HCT116 (cell line): Measurements from ENCODE around the gene ANKS4B. TPM values are rescaled to one million over a fixed set of nuclear protein-coding genes. Genes with fewer than 3 reads are reported as not detected.

Source experiments
- ATAC-seq: fragments of 200-7000 bp; cut with Tn5 transposase; 2 replicates; pipeline ENCODE4 v1.9.1; 2020; ENCODE audit warnings: mild to moderate bottlenecking, moderate library complexity
- BruUV-seq: library from RNA; stranded (reverse); fragments of 400-500 nt; replicated peaks from 2 replicates; lab custom pipeline; 2021; lab: Mats Ljungman, UMichigan
- CTCF ChIA-PET: fragments of 300-600 bp; sonication (Branson Sonifier 250); formaldehyde crosslinking; loops from one replicate; lab custom pipeline; 2021; ENCODE audit warnings: antibody characterized with exemption; lab: Charles Lee
- POLR2A ChIA-PET: fragments of 300-600, 350-600 bp; sonication (Branson Sonifier 250); formaldehyde crosslinking; loops from one replicate; lab custom pipeline; 2021; ENCODE audit warnings: antibody characterized with exemption; lab: Charles Lee
- RAD21 ChIA-PET, 2 experiments: fragments of 300-600 bp; sonication (Branson Sonifier 250); formaldehyde crosslinking; loops; one replicate each; lab custom pipeline; 2023; ENCODE audit warnings: low total read pairs in 2 of 2; ENCODE audit not compliant: uncharacterized antibody in 2 of 2, unreplicated experiment in 2 of 2, low non-redundant PET in 1 of 2; lab: Charles Lee
- DNase-seq: peaks from one replicate; pipeline ENCODE4 v3.0.0-alpha.2; 2010; ENCODE audit warnings: low read depth, low spot score
- H2AFZ ChIP-seq: fragments of 200-600 bp; shearing (Covaris generic), sonication (generic); 2 replicates; pipeline ENCODE4 v1.6.1; 2017; ENCODE audit warnings: low read depth, mixed run types, mixed read lengths, antibody characterized with exemption, low read length; ENCODE audit not compliant: poor library complexity, severe bottlenecking
- H3K27ac ChIP-seq: 2 replicates; pipeline ENCODE4 v1.5.1; 2012; ENCODE audit warnings: low read depth, low read length
- H3K27me3 ChIP-seq: fragments of 200-600 bp; sonication (generic); 2 replicates; pipeline ENCODE4 v1.6.1; 2016; ENCODE audit warnings: mixed run types, low read length, mixed read lengths; ENCODE audit not compliant: insufficient read depth
- H3K36me3 ChIP-seq, 2 experiments: fragments of 200-500 bp in 1 of 2; fragments of 200-600 bp in 1 of 2; sonication (Bioruptor generic) in 1 of 2; sonication (generic) in 1 of 2; 2 replicates each; pipeline versions ENCODE4 v1.5.1 to v1.6.1; 2014 to 2016; ENCODE audit warnings: low read length in 2 of 2, inconsistent platforms in 1 of 2, mixed read lengths in 1 of 2, mixed run types in 1 of 2; ENCODE audit not compliant: insufficient read depth in 2 of 2, control insufficient read depth in 1 of 2
- H3K4me1 ChIP-seq, 2 experiments: fragments of 200-600 bp in 1 of 2; sonication (generic) in 1 of 2; 2 replicates each; pipeline versions ENCODE4 v1.5.1 to v1.6.1; 2012 to 2017; ENCODE audit warnings: low read length in 2 of 2, inconsistent platforms in 1 of 2, mild to moderate bottlenecking in 1 of 2, mixed read lengths in 1 of 2, mixed run types in 1 of 2, moderate library complexity in 1 of 2; ENCODE audit not compliant: insufficient read depth in 2 of 2, control insufficient read depth in 1 of 2
- H3K4me2 ChIP-seq: fragments of 200-600 bp; sonication (generic); 2 replicates; pipeline ENCODE4 v1.6.1; 2017; ENCODE audit warnings: mixed run types, low read length, mixed read lengths
- H3K4me3 ChIP-seq, 2 experiments: fragments of 200-600 bp in 1 of 2; sonication (generic) in 1 of 2; replicated peaks in 1 of 2; 2 replicates each; pipeline ENCODE4 v1.5.1; 2011 to 2016; ENCODE audit warnings: low read length in 2 of 2, control low read depth in 1 of 2, low read depth in 1 of 2, mild to moderate bottlenecking in 1 of 2, mixed read lengths in 1 of 2, mixed run types in 1 of 2
- H3K79me2 ChIP-seq: fragments of 200-600 bp; sonication (generic); 2 replicates; pipeline ENCODE4 v1.6.1; 2017; ENCODE audit warnings: mild to moderate bottlenecking, mixed run types, low read length, moderate library complexity, mixed read lengths; ENCODE audit not compliant: insufficient read depth
- H3K9ac ChIP-seq: fragments of 200-600 bp; sonication (generic); 2 replicates; pipeline ENCODE4 v1.6.1; 2016; ENCODE audit warnings: low read length, mixed read lengths
- H3K9me2 ChIP-seq: fragments of 200-600 bp; sonication (generic), shearing (Covaris generic); 2 replicates; pipeline ENCODE4 v1.6.1; 2017; ENCODE audit warnings: mixed run types, mild to moderate bottlenecking, moderate library complexity; ENCODE audit not compliant: insufficient read depth
- H3K9me3 ChIP-seq, 2 experiments: fragments of 200-500 bp in 1 of 2; fragments of 200-600 bp in 1 of 2; sonication (Bioruptor generic) in 1 of 2; sonication (generic) in 1 of 2; 2 replicates each; pipeline ENCODE4 v1.6.1; 2014 to 2017; ENCODE audit warnings: low read length in 2 of 2, mixed read lengths in 2 of 2, inconsistent platforms in 1 of 2, low read depth in 1 of 2, mild to moderate bottlenecking in 1 of 2, mixed run types in 1 of 2, moderate library complexity in 1 of 2; ENCODE audit not compliant: control insufficient read depth in 1 of 2, insufficient read depth in 1 of 2
- H4K20me1 ChIP-seq: fragments of 200-600 bp; sonication (generic), shearing (Covaris generic); 2 replicates; pipeline ENCODE4 v1.6.1; 2017; ENCODE audit warnings: mixed run types, mild to moderate bottlenecking, moderate library complexity; ENCODE audit not compliant: insufficient read depth
- ATF3 ChIP-seq: IDR thresholded peaks from 2 replicates; pipeline ENCODE4 v1.6.1; 2012
- CBX3 ChIP-seq: IDR thresholded peaks from 2 replicates; pipeline ENCODE4 v1.6.1; 2012; ENCODE audit warnings: low read depth
- CTCF ChIP-seq, 3 experiments: fragments of 200-600 bp in 1 of 3; sonication (generic) in 1 of 3; IDR thresholded peaks in 2 of 3; conservative IDR thresholded peaks in 1 of 3; 2 replicates each; pipeline ENCODE4 v1.5.1; 2012 to 2017; ENCODE audit warnings: low read depth in 2 of 3, low read length in 2 of 3, antibody characterized with exemption in 1 of 3, borderline replicate concordance in 1 of 3, control low read depth in 1 of 3, mild to moderate bottlenecking in 1 of 3, mixed read lengths in 1 of 3, mixed run types in 1 of 3, moderate library complexity in 1 of 3; ENCODE audit not compliant: insufficient read depth in 1 of 3
- ELF1 ChIP-seq: IDR thresholded peaks from 2 replicates; pipeline ENCODE4 v1.6.1; 2012; ENCODE audit warnings: low read depth, borderline replicate concordance
- EZH2phosphoT487 ChIP-seq: fragments of 200-600 bp; IDR thresholded peaks from 2 replicates; pipeline ENCODE4 v1.6.1; 2018; ENCODE audit warnings: antibody characterized with exemption, borderline replicate concordance
- POLR2A ChIP-seq: IDR thresholded peaks from 2 replicates; pipeline ENCODE4 v1.7.0; 2011; ENCODE audit warnings: borderline replicate concordance; ENCODE audit not compliant: insufficient read depth, insufficient read length; ENCODE audit errors: extremely low read depth
- POLR2AphosphoS5 ChIP-seq: IDR thresholded peaks from 2 replicates; pipeline ENCODE4 v1.6.1; 2011; ENCODE audit warnings: mild to moderate bottlenecking, low read depth, low read length, moderate library complexity
- RAD21 ChIP-seq: IDR thresholded peaks from 2 replicates; pipeline ENCODE4 v1.6.1; 2012; ENCODE audit warnings: low read depth, mild to moderate bottlenecking
- SIN3A ChIP-seq: IDR thresholded peaks from 2 replicates; pipeline ENCODE4 v1.6.1; 2012; ENCODE audit warnings: low read depth
- SP1 ChIP-seq: IDR thresholded peaks from 2 replicates; pipeline ENCODE4 v1.6.1; 2012; ENCODE audit warnings: low read depth
- SRF ChIP-seq: IDR thresholded peaks from 2 replicates; pipeline ENCODE4 v1.6.1; 2012; ENCODE audit warnings: low read depth
- TCF7L2 ChIP-seq: IDR thresholded peaks from 2 replicates; pipeline ENCODE4 v1.7.0; 2011; ENCODE audit warnings: borderline replicate concordance, inconsistent platforms; ENCODE audit not compliant: insufficient read depth, insufficient read length; ENCODE audit errors: extremely low read depth
- YY1 ChIP-seq: IDR thresholded peaks from 2 replicates; pipeline ENCODE4 v1.6.1; 2011; ENCODE audit warnings: low read length, low read depth, moderate library complexity, mild to moderate bottlenecking; ENCODE audit not compliant: insufficient replicate concordance; ENCODE audit errors: extremely low read depth
- ZFX ChIP-seq: fragments of 450-650 bp; IDR thresholded peaks from 2 replicates; pipeline ENCODE4 v1.6.1; 2017
- ZNF274 ChIP-seq: fragments of 200-500 bp; sonication (Bioruptor generic); IDR thresholded peaks from 2 replicates; pipeline ENCODE4 v1.6.1; 2014; ENCODE audit warnings: mild to moderate bottlenecking, low read depth, low read length, inconsistent platforms
- intact Hi-C: fragments of 100-400 bp; cut with micrococcal nuclease; formaldehyde crosslinking; loops from 2 replicates; pipeline ENCODE4 v1.10.0; 2022
- total RNA-seq: library from RNA; stranded (reverse); gene quantifications from one replicate; pipeline ENCODE4 v1.2.1, GENCODE V29; 2021; ENCODE audit not compliant: unreplicated experiment
- TF ChIP-seq, protein P1 (sequence below): IDR thresholded peaks from 2 replicates; pipeline ENCODE4 v1.6.1; 2012
- TF ChIP-seq, protein P2 (sequence below): IDR thresholded peaks from 2 replicates; pipeline ENCODE4 v1.6.1; 2012; ENCODE audit warnings: low read depth
- TF ChIP-seq, protein P3 (sequence below): IDR thresholded peaks from 2 replicates; pipeline ENCODE4 v1.6.1; 2011; ENCODE audit warnings: mild to moderate bottlenecking, low read length, moderate library complexity; ENCODE audit not compliant: insufficient replicate concordance; ENCODE audit errors: extremely low read depth

Gene ANKS4B
- total RNA-seq, 1 experiment from 2014 or later, result not detected

GRCh38 chr16:21223787-21224186, 9.7 kb upstream of the ANKS4B start (continued):
- no peak for TF ChIP-seq SP1
- TF ChIP-seq, protein P1, sequence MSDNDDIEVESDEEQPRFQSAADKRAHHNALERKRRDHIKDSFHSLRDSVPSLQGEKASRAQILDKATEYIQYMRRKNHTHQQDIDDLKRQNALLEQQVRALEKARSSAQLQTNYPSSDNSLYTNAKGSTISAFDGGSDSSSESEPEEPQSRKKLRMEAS, result no peak

DNA sequence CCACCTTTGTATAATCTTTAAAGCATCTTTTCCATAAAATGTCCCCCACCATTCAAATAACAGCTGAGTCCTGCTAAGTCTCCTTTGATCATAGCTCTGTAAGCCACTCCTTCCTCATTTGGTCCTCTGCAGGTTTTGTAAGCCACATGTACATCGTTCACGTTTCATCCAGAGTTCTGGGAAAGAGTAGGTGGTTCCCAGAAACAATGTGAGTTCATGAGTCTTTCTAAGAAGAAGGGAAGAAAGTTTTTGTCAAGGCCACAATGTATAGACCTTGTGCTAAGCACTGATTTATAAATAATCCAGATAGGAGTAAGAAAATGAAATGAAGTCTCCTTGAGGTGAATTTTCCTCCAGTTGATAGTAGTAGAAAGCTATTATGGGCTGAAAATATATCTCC, 8.7 kb upstream of the ANKS4B start:
- ChIA-PET POLR2A (no interaction called here), RAD21 (no interaction called here), CTCF (no interaction called here)
- DNase-seq, result no peak
- H3K79me2 ChIP-seq, result no peaks in the 10 kb centered on the region
- H3K4me2 ChIP-seq, result no peak overlapping the region
- H3K36me3 ChIP-seq, result no peaks in the 10 kb centered on the region
- H3K9ac ChIP-seq, result no peak overlapping the region
- intact Hi-C loops, result no loop called here
- ATAC-seq, result no peak
- no peak overlapping the region for H3K4me3 ChIP-seq
- no peak overlapping the region for H3K27ac ChIP-seq
- no peaks in the 10 kb centered on the region for H3K4me1 ChIP-seq
- BruUV-seq, result no TSS peak
- H2AFZ ChIP-seq, result no peak overlapping the region
- H3K9me2 ChIP-seq, result no peaks in the 10 kb centered on the region
- H4K20me1 ChIP-seq, result no peaks in the 10 kb centered on the region
- peaks cover 8% of the 10 kb centered on the region for H3K27me3 ChIP-seq
- H3K9me3 ChIP-seq, result no peaks in the 10 kb centered on the region
- TF ChIP-seq CTCF (IDR thresholded peaks at IDR 0.05 in 2 of 3, conservative IDR thresholded peaks at IDR 0.05 in 1 of 3; ENCODE audit: borderline replicate concordance in 1 of 3, insufficient read depth in 1 of 3, low read depth in 2 of 3, low read length in 2 of 3), result no peak
- TF ChIP-seq, protein P2, sequence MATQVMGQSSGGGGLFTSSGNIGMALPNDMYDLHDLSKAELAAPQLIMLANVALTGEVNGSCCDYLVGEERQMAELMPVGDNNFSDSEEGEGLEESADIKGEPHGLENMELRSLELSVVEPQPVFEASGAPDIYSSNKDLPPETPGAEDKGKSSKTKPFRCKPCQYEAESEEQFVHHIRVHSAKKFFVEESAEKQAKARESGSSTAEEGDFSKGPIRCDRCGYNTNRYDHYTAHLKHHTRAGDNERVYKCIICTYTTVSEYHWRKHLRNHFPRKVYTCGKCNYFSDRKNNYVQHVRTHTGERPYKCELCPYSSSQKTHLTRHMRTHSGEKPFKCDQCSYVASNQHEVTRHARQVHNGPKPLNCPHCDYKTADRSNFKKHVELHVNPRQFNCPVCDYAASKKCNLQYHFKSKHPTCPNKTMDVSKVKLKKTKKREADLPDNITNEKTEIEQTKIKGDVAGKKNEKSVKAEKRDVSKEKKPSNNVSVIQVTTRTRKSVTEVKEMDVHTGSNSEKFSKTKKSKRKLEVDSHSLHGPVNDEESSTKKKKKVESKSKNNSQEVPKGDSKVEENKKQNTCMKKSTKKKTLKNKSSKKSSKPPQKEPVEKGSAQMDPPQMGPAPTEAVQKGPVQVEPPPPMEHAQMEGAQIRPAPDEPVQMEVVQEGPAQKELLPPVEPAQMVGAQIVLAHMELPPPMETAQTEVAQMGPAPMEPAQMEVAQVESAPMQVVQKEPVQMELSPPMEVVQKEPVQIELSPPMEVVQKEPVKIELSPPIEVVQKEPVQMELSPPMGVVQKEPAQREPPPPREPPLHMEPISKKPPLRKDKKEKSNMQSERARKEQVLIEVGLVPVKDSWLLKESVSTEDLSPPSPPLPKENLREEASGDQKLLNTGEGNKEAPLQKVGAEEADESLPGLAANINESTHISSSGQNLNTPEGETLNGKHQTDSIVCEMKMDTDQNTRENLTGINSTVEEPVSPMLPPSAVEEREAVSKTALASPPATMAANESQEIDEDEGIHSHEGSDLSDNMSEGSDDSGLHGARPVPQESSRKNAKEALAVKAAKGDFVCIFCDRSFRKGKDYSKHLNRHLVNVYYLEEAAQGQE, result no peak
- TF ChIP-seq, protein P1, result no peak
- TF ChIP-seq POLR2AphosphoS5, result no peak
- TF ChIP-seq ZFX, result no peak
- TF ChIP-seq RAD21, result no peak
- TF ChIP-seq TCF7L2, result no peak
- TF ChIP-seq SP1, result no peak
- TF ChIP-seq SRF, result no peak
- no peak for TF ChIP-seq SIN3A
- TF ChIP-seq, protein P3, sequence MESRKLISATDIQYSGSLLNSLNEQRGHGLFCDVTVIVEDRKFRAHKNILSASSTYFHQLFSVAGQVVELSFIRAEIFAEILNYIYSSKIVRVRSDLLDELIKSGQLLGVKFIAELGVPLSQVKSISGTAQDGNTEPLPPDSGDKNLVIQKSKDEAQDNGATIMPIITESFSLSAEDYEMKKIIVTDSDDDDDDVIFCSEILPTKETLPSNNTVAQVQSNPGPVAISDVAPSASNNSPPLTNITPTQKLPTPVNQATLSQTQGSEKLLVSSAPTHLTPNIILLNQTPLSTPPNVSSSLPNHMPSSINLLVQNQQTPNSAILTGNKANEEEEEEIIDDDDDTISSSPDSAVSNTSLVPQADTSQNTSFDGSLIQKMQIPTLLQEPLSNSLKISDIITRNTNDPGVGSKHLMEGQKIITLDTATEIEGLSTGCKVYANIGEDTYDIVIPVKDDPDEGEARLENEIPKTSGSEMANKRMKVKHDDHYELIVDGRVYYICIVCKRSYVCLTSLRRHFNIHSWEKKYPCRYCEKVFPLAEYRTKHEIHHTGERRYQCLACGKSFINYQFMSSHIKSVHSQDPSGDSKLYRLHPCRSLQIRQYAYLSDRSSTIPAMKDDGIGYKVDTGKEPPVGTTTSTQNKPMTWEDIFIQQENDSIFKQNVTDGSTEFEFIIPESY, result no peak
- TF ChIP-seq ZNF274, result no peak
- no peak for TF ChIP-seq CBX3
- TF ChIP-seq POLR2A, result no peak
- no peak for TF ChIP-seq ATF3
- no peak for TF ChIP-seq ELF1
- no peak for TF ChIP-seq EZH2phosphoT487
- no peak for TF ChIP-seq YY1
